BJ (cell line): ENCODE measurements around the gene S100A6. TPM values are rescaled to one million over a fixed set of nuclear protein-coding genes. Genes with fewer than 3 reads are reported as not detected.

Source experiments
- CTCF ChIA-PET: fragments of 350-600 bp; formaldehyde crosslinking; extraction: SDS; loops from one replicate; lab custom pipeline; 2021; ENCODE audit warnings: antibody characterized with exemption, inconsistent platforms; lab: Yijun Ruan, JAX
- POLR2A ChIA-PET: fragments of 300-600 bp; sonication (Branson Sonifier 250); formaldehyde crosslinking; extraction: SDS; loops from one replicate; lab custom pipeline; 2021; ENCODE audit warnings: antibody characterized with exemption; lab: Charles Lee
- DNase-seq: peaks from one replicate; pipeline ENCODE4 v3.0.0-alpha.2; 2011; ENCODE audit warnings: low read depth
- H3K27me3 ChIP-seq: 2 replicates; pipeline ENCODE4 v1.6.0; 2011; ENCODE audit warnings: low read length; ENCODE audit not compliant: control insufficient read depth, insufficient read depth
- H3K36me3 ChIP-seq: 2 replicates; pipeline ENCODE4 v1.5.1; 2011; ENCODE audit warnings: low read length; ENCODE audit not compliant: control insufficient read depth, insufficient read depth
- H3K4me3 ChIP-seq: 2 replicates; pipeline ENCODE4 v1.5.1; 2011; ENCODE audit warnings: low read depth, mild to moderate bottlenecking, control low read depth, low read length
- CTCF ChIP-seq: IDR thresholded peaks from 2 replicates; pipeline ENCODE4 v1.5.1; 2011; ENCODE audit warnings: low read depth, mild to moderate bottlenecking, control low read depth, inconsistent platforms, low read length, moderate library complexity; ENCODE audit not compliant: insufficient read depth
- polyA plus RNA-seq: library from polyadenylated mRNA; depleted of rRNA; stranded (reverse); fragments of >200 nt; gene quantifications from 2 replicates; pipeline ENCODE4 v1.2.3, GENCODE V29; 2011

S100A6 gene
- polyA plus RNA-seq, 1 experiment = 1,308 TPM

DNA sequence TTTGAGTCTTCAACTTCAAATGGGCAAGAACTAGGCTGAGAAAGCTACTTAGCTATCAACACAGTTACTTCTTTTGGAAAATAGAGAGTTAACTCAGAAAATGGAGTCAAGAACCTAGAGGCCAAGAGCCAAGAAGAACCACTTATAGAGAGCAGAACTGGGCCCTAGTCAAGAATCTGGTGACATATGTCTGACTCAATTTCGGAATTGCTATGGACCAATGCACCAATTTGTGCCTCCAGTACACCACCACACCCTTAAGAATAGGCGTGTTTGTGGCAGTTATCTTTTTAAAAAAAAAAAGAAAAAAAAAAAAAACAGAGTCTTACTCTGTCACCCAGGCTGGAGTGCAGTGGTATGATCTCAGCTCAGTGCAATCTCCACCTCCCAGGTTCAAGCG is 22.1 kb upstream of the S100A6 start:
- POLR2A ChIA-PET = no interaction called here
- no peaks in the 10 kb centered on the region for H3K27me3 ChIP-seq
- no peak overlapping the region for H3K4me3 ChIP-seq
- DNase-seq = no peak
- CTCF ChIA-PET = interaction anchor here (0.9 to 1.2 kb wide), 2 partner anchors 10 to 13 kb away, joined by 3 read pairs; no protein-coding TSS in a partner anchor
- no peak for TF ChIP-seq CTCF
- no peaks in the 10 kb centered on the region for H3K36me3 ChIP-seq

DNA sequence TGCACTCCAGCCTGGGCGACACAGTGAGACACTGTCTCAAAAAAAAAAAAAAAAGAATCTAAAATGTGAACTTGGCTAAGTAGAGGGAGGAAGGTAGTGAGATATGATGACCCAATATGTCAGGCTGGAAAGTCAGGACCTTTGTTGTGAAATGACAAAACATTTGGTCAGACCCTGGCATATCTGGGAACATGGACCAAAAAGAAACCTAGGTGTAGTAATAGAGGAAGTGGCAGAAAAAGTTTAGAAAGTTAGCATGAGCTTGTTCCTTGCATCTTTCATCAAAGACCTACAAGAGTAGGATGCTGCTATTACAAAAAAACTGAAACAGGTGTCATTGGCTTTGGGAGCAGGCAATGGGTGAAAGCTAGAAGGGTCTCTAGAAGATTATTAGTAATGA is 20.6 kb upstream of the S100A6 start:
- CTCF ChIA-PET = interaction anchor here (1.5 kb wide), 1 partner anchor 10 kb away, joined by 6 read pairs; no protein-coding TSS in a partner anchor

GRCh38 chr1:153553830-153554541 is 18.2 kb upstream of the S100A6 start:
- ChIA-PET POLR2A (interaction anchor here (0.7 to 1.1 kb wide), 2 partner anchors 12 to 70 kb away, joined by 3 to 5 read pairs; no protein-coding TSS in a partner anchor), CTCF (interaction anchor here (0.7 to 2.8 kb wide), 10 partner anchors 8 to 1419 kb away, joined by 3 to 14 read pairs (median 4); partner anchors contain the start of genes S100A13, S100A2 and S100A5)
- H3K27me3 ChIP-seq = no peaks in the 10 kb centered on the region
- no peak for TF ChIP-seq CTCF
- no peak overlapping the region for H3K4me3 ChIP-seq
- H3K36me3 ChIP-seq = no peaks in the 10 kb centered on the region
- DNase-seq = no peak

More for the DNA sequence above, 20.6 kb upstream of the S100A6 start:
- TF ChIP-seq CTCF = no peak
- Histone ChIP-seq H3K4me3 (no peak overlapping the region), H3K36me3 (no peaks in the 10 kb centered on the region), H3K27me3 (no peaks in the 10 kb centered on the region)
- POLR2A ChIA-PET = interaction anchor here (1.3 kb wide), 1 partner anchor 10 kb away, joined by 3 read pairs; no protein-coding TSS in a partner anchor
- no peak for DNase-seq

DNA sequence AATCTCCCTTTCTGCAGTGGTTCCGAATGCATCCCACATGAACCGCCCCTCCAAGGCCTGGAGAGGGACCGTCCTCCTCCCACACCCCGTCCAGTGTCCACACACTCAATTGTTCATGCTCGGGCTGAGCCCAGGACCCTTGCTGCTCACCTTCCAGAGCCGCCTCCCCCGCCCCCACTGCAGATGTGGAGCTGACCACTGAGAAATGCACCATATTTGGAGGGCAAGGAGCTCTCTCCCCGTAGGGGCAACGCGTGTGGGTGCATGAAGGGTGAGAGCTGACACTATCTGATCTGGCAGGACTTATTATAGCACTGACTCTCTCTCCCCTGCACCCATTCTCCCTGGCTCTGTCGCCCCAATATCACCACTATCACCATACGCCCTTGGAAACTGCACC is 17.3 kb upstream of the S100A6 start:
- no peaks in the 10 kb centered on the region for H3K36me3 ChIP-seq

More for the DNA sequence above, 17.3 kb upstream of the S100A6 start:
- DNase-seq = no peak
- CTCF ChIA-PET = interaction anchor here (1.0 to 2.8 kb wide), 4 partner anchors 9 to 74 kb away, joined by 3 to 14 read pairs (median 4); partner anchors contain the start of genes S100A13, S100A2 and S100A5
- POLR2A ChIA-PET = no interaction called here
- Histone ChIP-seq H3K4me3 (no peak overlapping the region), H3K27me3 (no peaks in the 10 kb centered on the region)
- TF ChIP-seq CTCF = no peak
